ENCODE results near the gene ZMYM5.
"Not testable (repeated sequence)": the region's sequence is repeated elsewhere in the genome, so short reads cannot be mapped to it uniquely, and the experiment has no call there.

ZMYM5 gene

DNA sequence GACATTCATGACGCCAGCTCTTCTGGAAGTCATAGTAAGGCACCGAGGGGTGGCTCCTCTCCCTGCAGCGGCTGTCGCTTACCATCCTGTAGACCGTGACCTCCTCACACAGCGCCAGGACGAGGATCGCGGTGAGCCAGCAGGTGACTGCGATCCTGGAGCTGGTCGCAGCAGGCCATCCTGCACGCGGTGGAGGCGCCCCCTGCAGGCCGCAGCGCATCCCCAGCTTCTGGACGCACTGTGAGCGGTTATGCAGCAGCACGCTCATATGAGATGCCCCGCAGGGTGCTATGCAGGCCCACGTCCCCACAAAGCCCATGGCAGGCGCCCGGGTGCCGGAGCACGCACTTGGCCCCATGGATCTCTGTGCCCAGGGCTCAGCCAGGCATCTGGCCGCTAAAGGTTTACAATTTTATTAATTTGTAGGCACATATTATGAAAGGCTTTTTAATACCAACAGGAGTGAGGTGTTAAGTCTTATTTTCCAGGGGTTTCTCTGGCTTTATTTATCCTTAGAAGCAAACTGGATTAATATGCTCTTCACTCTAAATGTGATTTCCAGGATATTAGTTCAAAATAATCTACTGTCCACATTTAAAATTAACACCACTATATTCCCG, 45.1 kb downstream of the ZMYM5 start:
- DNase-seq (ENCODE audit: low read depth) = no peak

DNA sequence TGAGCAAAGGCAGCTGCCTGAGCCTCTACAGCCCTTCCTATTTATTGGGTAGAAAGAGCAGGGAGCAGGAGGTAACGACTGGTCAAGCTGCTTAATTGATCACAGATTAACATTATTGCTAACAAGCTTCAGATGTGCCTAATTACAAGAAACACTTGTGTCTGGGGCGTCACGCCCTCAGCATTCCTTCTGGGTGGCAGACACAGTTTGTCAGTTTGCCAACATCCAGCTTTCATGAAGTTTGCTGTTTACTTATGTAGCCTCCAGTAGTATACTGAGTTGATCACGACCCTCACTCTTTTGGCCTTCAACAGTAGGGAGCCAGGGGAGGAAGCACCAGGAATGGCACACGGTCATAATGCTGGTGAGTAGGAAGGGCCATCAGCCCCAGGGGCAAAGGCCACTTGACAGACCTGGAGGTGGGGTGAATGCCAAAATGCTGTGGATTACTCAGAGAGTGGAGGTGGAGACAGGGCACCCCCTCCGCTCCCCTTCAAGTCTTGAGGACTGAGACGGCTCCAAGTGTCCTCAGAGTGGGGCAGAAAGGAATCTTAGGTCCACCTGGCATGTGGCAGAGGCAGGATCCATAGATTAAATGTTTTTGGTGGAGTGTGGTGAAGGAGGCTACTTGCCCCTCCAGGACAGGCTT, 45.8 kb downstream of the ZMYM5 start:
- no peak for DNase-seq (ENCODE audit: low read depth)

- DNase-seq (ENCODE audit: low read depth) = no peak
These were observed 46.3 kb downstream of the ZMYM5 start for GRCh38 chr13:19817106-19817505.

GRCh38 chr13:19815842-19816241, 47.6 kb downstream of the ZMYM5 start:
- DNase-seq (ENCODE audit: low read depth) = not testable (repeated sequence)

DNA sequence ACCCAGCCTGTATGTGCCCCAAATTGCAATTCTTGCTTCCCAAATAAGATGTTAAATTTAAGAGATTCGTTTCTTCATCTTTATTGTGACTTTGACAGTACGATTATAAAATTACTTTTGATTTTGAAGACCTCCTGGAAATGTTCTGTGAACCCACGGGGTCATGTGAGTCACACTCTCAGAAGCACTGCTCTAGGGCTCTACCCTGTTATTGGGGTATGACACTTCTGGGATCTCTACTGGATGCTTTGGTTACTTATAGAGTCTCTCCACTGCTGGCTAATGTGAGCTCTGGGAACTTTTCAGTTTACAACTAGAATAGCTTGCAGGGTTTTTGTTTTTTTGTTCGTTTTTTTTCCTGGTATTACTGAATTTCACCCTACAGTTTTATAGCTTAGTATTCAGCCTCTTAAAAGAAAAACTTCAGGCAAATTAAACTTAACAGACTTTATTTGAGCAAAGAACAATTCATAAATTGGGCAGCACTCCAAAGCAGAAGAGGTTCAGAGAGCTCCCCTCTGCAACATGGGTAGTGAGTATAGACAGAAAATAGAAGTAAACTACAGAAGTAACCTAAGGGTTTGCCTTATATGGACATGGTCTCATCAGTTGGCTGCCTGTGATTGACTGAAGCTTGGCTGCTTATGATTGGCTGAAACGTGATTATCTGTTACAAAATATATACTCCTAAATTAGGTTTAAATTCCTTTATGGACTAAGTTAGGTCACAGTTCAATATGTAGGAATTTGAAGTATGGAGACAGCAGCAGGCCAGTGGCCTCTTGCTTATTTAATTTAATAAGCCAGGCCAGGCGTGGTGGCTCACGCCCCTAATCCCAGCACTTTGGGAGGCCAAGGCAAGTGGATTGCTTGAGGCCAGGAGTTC, 52.2 kb downstream of the ZMYM5 start:
- DNase-seq (ENCODE audit: low read depth) = no peak

- no peak for DNase-seq (ENCODE audit: low read depth)
These were observed 53.3 kb downstream of the ZMYM5 start for GRCh38 chr13:19810151-19810550.

DNA sequence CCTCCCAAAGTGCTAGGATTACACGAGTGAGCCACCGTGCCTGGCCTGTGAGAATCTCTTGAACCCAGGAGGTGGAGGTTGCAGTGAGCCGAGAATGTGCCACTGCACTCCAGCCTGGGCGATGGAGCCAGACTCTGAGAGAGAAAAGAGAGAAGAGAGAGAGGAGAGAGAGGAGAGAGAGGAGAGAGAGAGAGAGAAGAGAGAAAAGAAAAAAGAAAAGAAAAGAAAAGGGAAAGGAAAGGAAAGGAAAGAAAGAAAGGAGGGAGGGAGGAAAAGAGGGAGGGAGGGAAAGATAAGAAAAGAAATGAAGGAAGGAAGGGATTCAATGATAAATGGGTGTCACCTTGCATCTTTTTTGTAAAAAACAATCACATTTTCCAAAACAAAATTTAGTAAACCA, 57.7 kb downstream of the ZMYM5 start:
- DNase-seq (ENCODE audit: low read depth) = no peak

- DNase-seq (ENCODE audit: low read depth) = no peak
These were observed 67.5 kb downstream of the ZMYM5 start for GRCh38 chr13:19795956-19796355.

- no peak for DNase-seq (ENCODE audit: low read depth)
These were observed 68.8 kb downstream of the ZMYM5 start for GRCh38 chr13:19794631-19795030.

- no peak for DNase-seq (ENCODE audit: low read depth)
These were observed 71.4 kb downstream of the ZMYM5 start for GRCh38 chr13:19791953-19792537.

DNA sequence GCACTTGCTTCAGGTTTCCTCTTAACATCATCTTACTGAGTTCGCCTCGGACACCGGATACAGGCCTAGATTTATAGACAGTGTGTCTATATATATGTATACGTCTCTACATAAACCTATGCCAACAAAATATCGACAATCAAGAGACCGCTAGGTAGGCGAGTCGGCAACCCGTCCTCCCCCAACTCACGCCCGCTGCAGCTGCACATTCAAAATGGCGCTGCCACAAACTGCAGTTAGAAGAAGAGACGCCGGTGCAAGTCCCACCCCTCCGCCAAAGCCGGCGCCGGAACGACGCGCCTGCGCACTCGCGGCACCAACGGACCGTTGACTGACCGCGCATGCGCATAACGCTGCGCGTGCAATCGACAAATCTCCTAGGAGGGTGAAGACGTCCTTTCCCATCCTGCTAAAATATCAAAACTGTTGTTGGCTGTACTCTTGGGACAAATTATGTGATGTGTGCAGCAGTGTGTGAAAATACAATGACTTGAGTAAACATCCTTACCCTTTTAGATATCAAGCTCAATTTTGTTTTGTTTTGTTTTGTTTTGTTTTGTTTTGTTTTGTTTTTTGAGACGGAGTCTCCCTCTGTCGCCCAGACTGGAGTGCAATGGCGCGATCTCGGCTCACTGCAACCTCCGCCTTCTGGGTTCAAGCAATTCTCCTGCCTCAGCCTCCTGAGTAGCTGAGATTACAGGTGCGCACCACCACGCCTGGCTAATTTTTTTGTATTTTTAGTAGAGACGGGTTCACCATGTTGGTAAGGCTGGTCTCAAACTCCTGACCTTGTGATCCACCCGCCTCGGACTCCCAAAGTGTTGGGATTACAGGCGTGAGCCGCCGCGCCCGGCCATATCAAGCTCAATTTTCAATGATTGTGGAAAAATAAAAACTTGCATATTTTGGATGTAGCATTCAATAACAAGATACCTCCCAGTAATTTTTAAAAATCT, 80.4 kb downstream of the ZMYM5 start, which contains the start of gene PSPC1:
PSPC1 (minus strand) TSS at position 219 of the 956 bp plus-strand sequence; CDS start at position 31, 188 bp downstream.
- peak; percentile 89 for DNase-seq (ENCODE audit: low read depth)

- DNase-seq (ENCODE audit: low read depth) = peak; percentile 23
These were observed 81.3 kb downstream of the ZMYM5 start for GRCh38 chr13:19782049-19782726.

GRCh38 chr13:19781526-19781925, 81.9 kb downstream of the ZMYM5 start:
- DNase-seq (ENCODE audit: low read depth) = no peak

DNA sequence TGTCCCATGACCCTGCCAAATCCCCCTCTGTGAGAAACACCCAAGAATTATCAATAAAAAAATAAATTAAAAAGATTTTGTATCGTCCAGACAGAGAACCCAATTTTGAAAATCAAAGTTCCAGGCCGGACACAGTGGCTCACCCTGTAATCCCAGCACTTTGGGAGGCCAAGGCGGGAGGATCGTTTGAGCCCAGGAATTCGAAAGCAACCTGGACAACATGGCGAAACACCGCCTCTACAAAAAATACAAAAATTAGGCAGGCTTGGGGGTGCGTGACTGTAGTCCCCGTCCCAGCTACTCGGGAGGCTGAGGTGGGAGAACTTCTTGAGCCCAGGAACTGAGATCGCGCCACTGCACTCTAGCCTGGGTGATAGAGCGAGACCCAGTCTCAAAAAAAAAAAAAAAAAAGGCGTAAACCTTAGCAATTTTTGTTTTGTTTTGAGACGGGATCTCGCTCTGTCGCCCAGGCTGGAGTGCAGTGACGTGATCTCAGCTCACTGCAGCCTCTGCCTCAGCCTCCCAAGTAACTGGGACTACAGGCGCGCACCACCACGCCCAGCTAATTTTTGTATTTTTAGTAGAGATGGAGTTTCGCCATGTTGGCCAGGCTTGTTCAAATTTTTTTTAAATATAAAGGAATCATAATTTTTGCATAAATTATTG, 82.6 kb downstream of the ZMYM5 start:
- not testable (repeated sequence) for DNase-seq (ENCODE audit: low read depth)

All from GM04504 (cell line).